Measurements from ENCODE around the gene ITPRIPL2. TPM values are rescaled to one million over a fixed set of nuclear protein-coding genes. Genes with fewer than 3 reads are reported as not detected.

The ITPRIPL2 gene
- total RNA-seq, 2 donors from 2014 or later, result 17.5 to 40.2 TPM

- H3K9me3 ChIP-seq, result peaks cover 0 to 11% of the 10 kb centered on the region in 2 donors
- H3K27ac ChIP-seq, result no peak overlapping the region
- DNase-seq (ENCODE audit: low spot score), result no peak
- no peak overlapping the region for H3K4me3 ChIP-seq
- no peaks in the 10 kb centered on the region for H3K4me1 ChIP-seq
- no peak for TF ChIP-seq CTCF (IDR thresholded peaks at IDR 0.05)
- H3K36me3 ChIP-seq, result no peaks in the 10 kb centered on the region
- no peaks in the 10 kb centered on the region for H3K27me3 ChIP-seq
Measured at GRCh38 chr16:19148189-19148588, 34.4 kb downstream of the ITPRIPL2 start.

- no peaks in the 10 kb centered on the region for H3K27me3 ChIP-seq
- DNase-seq (ENCODE audit: low spot score), result no peak
- no peaks in the 10 kb centered on the region for H3K36me3 ChIP-seq
- H3K27ac ChIP-seq, result no peak overlapping the region
- no peak overlapping the region for H3K4me3 ChIP-seq
- peaks cover 0 to 16% of the 10 kb centered on the region in 2 donors for H3K9me3 ChIP-seq
- H3K4me1 ChIP-seq, result no peaks in the 10 kb centered on the region
- no peak for TF ChIP-seq CTCF (IDR thresholded peaks at IDR 0.05)
Measured at GRCh38 chr16:19151310-19151709, 37.5 kb downstream of the ITPRIPL2 start.

GRCh38 chr16:19152042-19152441, 38.3 kb downstream of the ITPRIPL2 start:
- H3K4me3 ChIP-seq, result no peak overlapping the region
- H3K4me1 ChIP-seq, result no peaks in the 10 kb centered on the region
- no peak for DNase-seq (ENCODE audit: low spot score)
- no peaks in the 10 kb centered on the region for H3K36me3 ChIP-seq
- no peak overlapping the region for H3K27ac ChIP-seq
- H3K27me3 ChIP-seq, result no peaks in the 10 kb centered on the region
- H3K9me3 ChIP-seq, result peaks cover 0 to 16% of the 10 kb centered on the region in 2 donors
- no peak for TF ChIP-seq CTCF (IDR thresholded peaks at IDR 0.05)

GRCh38 chr16:19153876-19154275, 40.1 kb downstream of the ITPRIPL2 start:
- DNase-seq (ENCODE audit: low spot score), result no peak
- H3K27ac ChIP-seq, result no peak overlapping the region
- no peak overlapping the region for H3K4me3 ChIP-seq
- H3K9me3 ChIP-seq, result peaks cover 0 to 5% of the 10 kb centered on the region in 2 donors
- no peak for TF ChIP-seq CTCF (IDR thresholded peaks at IDR 0.05)
- no peaks in the 10 kb centered on the region for H3K27me3 ChIP-seq
- H3K4me1 ChIP-seq, result no peaks in the 10 kb centered on the region
- no peaks in the 10 kb centered on the region for H3K36me3 ChIP-seq

GRCh38 chr16:19162085-19162484, 48.3 kb downstream of the ITPRIPL2 start:
- TF ChIP-seq CTCF (IDR thresholded peaks at IDR 0.05), result no peak
- H3K4me3 ChIP-seq, result no peak overlapping the region
- no peaks in the 10 kb centered on the region for H3K4me1 ChIP-seq
- H3K9me3 ChIP-seq, result no peaks in the 10 kb centered on the region
- no peak for DNase-seq (ENCODE audit: low spot score)
- no peaks in the 10 kb centered on the region for H3K36me3 ChIP-seq
- H3K27me3 ChIP-seq, result no peaks in the 10 kb centered on the region
- H3K27ac ChIP-seq, result no peak overlapping the region

GRCh38 chr16:19163215-19163614, 49.5 kb downstream of the ITPRIPL2 start:
- Histone ChIP-seq H3K4me3 (no peak overlapping the region), H3K27ac (no peak overlapping the region), H3K27me3 (no peaks in the 10 kb centered on the region), H3K36me3 (no peaks in the 10 kb centered on the region), H3K9me3 (no peaks in the 10 kb centered on the region), H3K4me1 (peaks cover 0 to 9% of the 10 kb centered on the region in 2 donors)
- DNase-seq (ENCODE audit: low spot score), result no peak
- no peak for TF ChIP-seq CTCF (IDR thresholded peaks at IDR 0.05)
